Fibroblast of lung (primary cell): ENCODE measurements around the gene INPP5A. TPM values are rescaled to one million over a fixed set of nuclear protein-coding genes. Genes with fewer than 3 reads are reported as not detected.

Experiments
- DNase-seq, 2 donors: peaks; one replicate each; pipeline versions ENCODE4 v3.0.0 to v3.0.0-alpha.2; 2010; ENCODE audit warnings: low read depth in 2 of 2
- H2AFZ ChIP-seq: 2 replicates; pipeline ENCODE4 v1.5.1; 2012; ENCODE audit warnings: low read length, control low read depth, inconsistent platforms
- H3K27ac ChIP-seq: 2 replicates; pipeline ENCODE4 v1.5.1; 2011; ENCODE audit warnings: low read length, control low read depth; ENCODE audit not compliant: insufficient read depth
- H3K27me3 ChIP-seq: 2 replicates; pipeline ENCODE4 v1.5.1; 2011; ENCODE audit warnings: mild to moderate bottlenecking, low read length; ENCODE audit not compliant: control insufficient read depth, insufficient read depth
- H3K36me3 ChIP-seq: 2 replicates; pipeline ENCODE4 v1.5.1; 2011; ENCODE audit warnings: low read length; ENCODE audit not compliant: control insufficient read depth, insufficient read depth
- H3K4me1 ChIP-seq: 2 replicates; pipeline ENCODE4 v1.5.1; 2011; ENCODE audit warnings: low read length; ENCODE audit not compliant: control insufficient read depth, insufficient read depth; ENCODE audit errors: extremely low read depth
- H3K4me2 ChIP-seq: 2 replicates; pipeline ENCODE4 v1.5.1; 2011; ENCODE audit warnings: low read length, control low read depth; ENCODE audit not compliant: insufficient read depth; ENCODE audit errors: extremely low read depth
- H3K4me3 ChIP-seq, 4 experiments: fragments of 200-600 bp in 1 of 4; sonication (generic) in 1 of 4; replicated peaks in 1 of 4; 2 replicates each; pipeline ENCODE4 v1.5.1; 2011 to 2016; ENCODE audit warnings: low read length in 4 of 4, low read depth in 3 of 4, mild to moderate bottlenecking in 3 of 4, control low read depth in 2 of 4, inconsistent platforms in 1 of 4, mixed read lengths in 1 of 4; ENCODE audit not compliant: insufficient read depth in 1 of 4; ENCODE audit errors: control extremely low read depth in 1 of 4
- H3K79me2 ChIP-seq: 2 replicates; pipeline ENCODE4 v1.5.1; 2012; ENCODE audit warnings: mild to moderate bottlenecking, low read length, inconsistent platforms; ENCODE audit not compliant: control insufficient read depth, insufficient read depth
- H3K9ac ChIP-seq: 2 replicates; pipeline ENCODE4 v1.5.1; 2011; ENCODE audit warnings: mild to moderate bottlenecking, low read length, control low read depth; ENCODE audit not compliant: insufficient read depth
- H3K9me3 ChIP-seq: 2 replicates; pipeline ENCODE4 v1.5.1; 2012; ENCODE audit warnings: low read depth, low read length; ENCODE audit not compliant: control insufficient read depth, insufficient read depth
- H4K20me1 ChIP-seq: 2 replicates; pipeline ENCODE4 v1.5.1; 2011; ENCODE audit warnings: low read length; ENCODE audit not compliant: control insufficient read depth, insufficient read depth; ENCODE audit errors: extremely low read depth
- CTCF ChIP-seq, 2 donors: IDR thresholded peaks in 1 of 2; conservative IDR thresholded peaks in 1 of 2; 1 replicate in 1 of 2; 2 replicates in 1 of 2; pipeline ENCODE4 v1.5.1; 2011 to 2012; ENCODE audit warnings: low read length in 2 of 2, control low read depth in 1 of 2, inconsistent platforms in 1 of 2, low read depth in 1 of 2, mild to moderate bottlenecking in 1 of 2
- EZH2 ChIP-seq: IDR thresholded peaks from 2 replicates; pipeline ENCODE4 v1.5.1; 2012; ENCODE audit warnings: low read length, control low read depth, mild to moderate bottlenecking; ENCODE audit errors: missing control alignments
- polyA plus RNA-seq, 2 donors: library from polyadenylated mRNA; depleted of rRNA in 1 of 2; stranded (reverse) in 1 of 2; unstranded in 1 of 2; fragments of >200 nt; gene quantifications; 2 replicates each; pipeline ENCODE4 v1.2.1, GENCODE V29; 2011 to 2012; ENCODE audit warnings: missing spikeins in 1 of 2
- total RNA-seq: library from RNA; depleted of rRNA; stranded (reverse); fragments of >200 nt; gene quantifications from 2 replicates; pipeline ENCODE4 v1.2.1, GENCODE V29; 2014

INPP5A gene
- total and polyA plus RNA-seq, 2 donors (not counting 1 experiment from before 2014, with no cell fraction given), result 24.6 to 39.9 TPM

GRCh38 chr10:132584081-132584480, 46.5 kb downstream of the INPP5A start:
- H3K79me2 ChIP-seq, result peaks cover 12% of the 10 kb centered on the region
- H3K9ac ChIP-seq, result no peak overlapping the region
- peaks cover 6% of the 10 kb centered on the region for H3K4me1 ChIP-seq
- no peak overlapping the region for H3K4me3 ChIP-seq
- H4K20me1 ChIP-seq, result peaks cover 2% of the 10 kb centered on the region
- H3K36me3 ChIP-seq, result no peaks in the 10 kb centered on the region
- H3K9me3 ChIP-seq, result no peaks in the 10 kb centered on the region
- no peak overlapping the region for H3K27ac ChIP-seq
- H3K27me3 ChIP-seq, result no peaks in the 10 kb centered on the region
- DNase-seq, result no peak
- no peak for TF ChIP-seq CTCF (conservative IDR thresholded peaks at IDR 0.05 in 1 of 2, IDR thresholded peaks at IDR 0.05 in 1 of 2; ENCODE audit: low read depth in 1 of 2, low read length in 2 of 2)
- no peak for TF ChIP-seq EZH2
- no peak overlapping the region for H2AFZ ChIP-seq
- no peak overlapping the region for H3K4me2 ChIP-seq

- peaks cover 29% of the 10 kb centered on the region for H3K79me2 ChIP-seq
- H2AFZ ChIP-seq, result no peak overlapping the region
- peaks cover 4% of the 10 kb centered on the region for H4K20me1 ChIP-seq
- H3K27me3 ChIP-seq, result no peaks in the 10 kb centered on the region
- H3K36me3 ChIP-seq, result no peaks in the 10 kb centered on the region
- DNase-seq, result peak in 1 of 2 donors; percentile 21
- H3K27ac ChIP-seq, result no peak overlapping the region
- TF ChIP-seq CTCF (conservative IDR thresholded peaks at IDR 0.05 in 1 of 2, IDR thresholded peaks at IDR 0.05 in 1 of 2; ENCODE audit: low read depth in 1 of 2, low read length in 2 of 2), result no peak
- no peak for TF ChIP-seq EZH2
- no peak overlapping the region for H3K4me3 ChIP-seq
- peaks cover 6% of the 10 kb centered on the region for H3K4me1 ChIP-seq
- no peak overlapping the region for H3K4me2 ChIP-seq
- no peaks in the 10 kb centered on the region for H3K9me3 ChIP-seq
- H3K9ac ChIP-seq, result no peak overlapping the region
Observed at GRCh38 chr10:132585732-132586722, 48.4 kb downstream of the INPP5A start.

- no peaks in the 10 kb centered on the region for H3K9me3 ChIP-seq
- H3K27ac ChIP-seq, result no peak overlapping the region
- no peak overlapping the region for H3K9ac ChIP-seq
- no peak for TF ChIP-seq EZH2
- TF ChIP-seq CTCF (conservative IDR thresholded peaks at IDR 0.05 in 1 of 2, IDR thresholded peaks at IDR 0.05 in 1 of 2; ENCODE audit: low read depth in 1 of 2, low read length in 2 of 2), result no peak
- H3K79me2 ChIP-seq, result peaks cover 30% of the 10 kb centered on the region
- H4K20me1 ChIP-seq, result peaks cover 4% of the 10 kb centered on the region
- peaks cover 6% of the 10 kb centered on the region for H3K4me1 ChIP-seq
- DNase-seq, result no peak
- no peaks in the 10 kb centered on the region for H3K27me3 ChIP-seq
- H3K4me2 ChIP-seq, result no peak overlapping the region
- H2AFZ ChIP-seq, result no peak overlapping the region
- no peaks in the 10 kb centered on the region for H3K36me3 ChIP-seq
- no peak overlapping the region for H3K4me3 ChIP-seq
Observed at GRCh38 chr10:132586739-132587138, 49.2 kb downstream of the INPP5A start.
